Heart left ventricle (tissue), 13 donors: ENCODE results near the gene KLRC1.

Source experiments
- CTCF ChIP-seq, 12 donors: fragments of 200-600 bp; sonication (generic) in 4 of 12; IDR thresholded peaks; one replicate each; pipeline versions ENCODE4 v1.5.0 to v1.8.0; 2018 to 2022; ENCODE audit warnings: antibody characterized with exemption in 12 of 12, mild to moderate bottlenecking in 5 of 12
- POLR2A ChIP-seq, 2 donors: fragments of 450-650 bp; IDR thresholded peaks; one replicate each; pipeline ENCODE4 v1.6.1; 2017; ENCODE audit warnings: antibody characterized with exemption in 2 of 2, mild to moderate bottlenecking in 2 of 2, moderate library complexity in 2 of 2
- donor health status: ischemic (EF 13 %, LVEDD 7.1; RV severe dilation, severe dysfunction).
- donor health status: DM: no; HTN: yes; CAD: no.
- donor health status: DM: no; HTN: no; CAD: no.
- donor health status: ischemic (EF 25% LVEDD 6.9; RV normal size, moderate dysfunction).
- donor health status: ischemic (EF 25% LVEDD 5.7; RV mildly dilated, moderate dysfunction).
- donor health status: ischemic (EF 35%, LVEDD 5.7; RV mildly dilated, moderate dysfunction).
- donor health status: nonischemic (EF 11% LVEDD 7.7; RV severe dilation, severe dysfunction).
- donor health status: DM: yes; HTN: yes; CAD: no.
- donor health status: PGD.
- donor health status: ischemic (EF 29% LVEDD 5.4; RV normal size, mild dysfunction).
- donor health status: nonischemic (EF 23%, LVEDD 6.1; RV moderate dilation, normal function).

- peak in 4 of 12 donors; percentile 31 to 43 (median 37) for TF ChIP-seq CTCF (IDR thresholded peaks at IDR 0.05)
- TF ChIP-seq POLR2A (IDR thresholded peaks at IDR 0.05): no peak
These were observed 47.9 kb upstream of the KLRC1 start for GRCh38 chr12:10501030-10501429.
